DMS53 (cell line): Measurements from ENCODE around the gene TEX264.
A peak's percentile ranks its signal among the peaks of the same experiment; 100 is the strongest.
"Not testable (repeated sequence)": the region's sequence is repeated elsewhere in the genome, so short reads cannot be mapped to it uniquely, and the experiment has no call there.

Experiments used
- DNase-seq: peaks from one replicate; lab custom pipeline; 2025; lab: John Stamatoyannopoulos, UW

Gene TEX264

GRCh38 chr3:51670823-51671733, at the start of gene TEX264:
TSS of gene TEX264 (plus strand) at chr3:51671252. CDS start at chr3:51674305, 3,053 bp downstream.
- DNase-seq: peak; percentile 89

- no peak for DNase-seq
Measured at GRCh38 chr3:51622413-51622812, 48.6 kb upstream of the TEX264 start.

GRCh38 chr3:51622868-51623267, 48.2 kb upstream of the TEX264 start:
- DNase-seq: no peak

GRCh38 chr3:51630513-51630912, 40.5 kb upstream of the TEX264 start:
- no peak for DNase-seq

- no peak for DNase-seq
Measured at GRCh38 chr3:51637144-51637940, 33.7 kb upstream of the TEX264 start.

GRCh38 chr3:51637941-51638471, 33.0 kb upstream of the TEX264 start:
- DNase-seq: peak; percentile 54

- DNase-seq: no peak
Measured at GRCh38 chr3:51642462-51642861, 28.6 kb upstream of the TEX264 start.

GRCh38 chr3:51646091-51646490, 25.0 kb upstream of the TEX264 start:
- DNase-seq: peak; percentile 0

- not testable (repeated sequence) for DNase-seq
Measured at GRCh38 chr3:51652103-51652502, 18.9 kb upstream of the TEX264 start.

- not testable (repeated sequence) for DNase-seq
Measured at GRCh38 chr3:51653409-51653808, 17.6 kb upstream of the TEX264 start.

- DNase-seq: no peak
Measured at GRCh38 chr3:51657234-51657633, 13.8 kb upstream of the TEX264 start.

GRCh38 chr3:51659942-51660341, 11.1 kb upstream of the TEX264 start:
- no peak for DNase-seq

GRCh38 chr3:51662456-51662855, 8.6 kb upstream of the TEX264 start:
- no peak for DNase-seq

GRCh38 chr3:51668756-51669155, 2.3 kb upstream of the TEX264 start:
- DNase-seq: no peak

GRCh38 chr3:51669241-51670052, 1.6 kb upstream of the TEX264 start:
- peak; percentile 80 for DNase-seq

GRCh38 chr3:51670053-51670822, 814 bp upstream of the TEX264 start:
- peak; percentile 31 for DNase-seq

GRCh38 chr3:51671734-51672475, 853 bp downstream of the TEX264 start:
- peak; percentile 68 for DNase-seq

GRCh38 chr3:51673181-51673801, 2.2 kb downstream of the TEX264 start:
- DNase-seq: no peak

- DNase-seq: no peak
Measured at GRCh38 chr3:51673802-51674654, 3.0 kb downstream of the TEX264 start.
